ENCODE measurements around the gene EPS15. TPM values are rescaled to one million over a fixed set of nuclear protein-coding genes. Genes with fewer than 3 reads are reported as not detected.

EPS15 gene
- total RNA-seq, 1 experiment from 2014 or later = 26.3 TPM

DNA sequence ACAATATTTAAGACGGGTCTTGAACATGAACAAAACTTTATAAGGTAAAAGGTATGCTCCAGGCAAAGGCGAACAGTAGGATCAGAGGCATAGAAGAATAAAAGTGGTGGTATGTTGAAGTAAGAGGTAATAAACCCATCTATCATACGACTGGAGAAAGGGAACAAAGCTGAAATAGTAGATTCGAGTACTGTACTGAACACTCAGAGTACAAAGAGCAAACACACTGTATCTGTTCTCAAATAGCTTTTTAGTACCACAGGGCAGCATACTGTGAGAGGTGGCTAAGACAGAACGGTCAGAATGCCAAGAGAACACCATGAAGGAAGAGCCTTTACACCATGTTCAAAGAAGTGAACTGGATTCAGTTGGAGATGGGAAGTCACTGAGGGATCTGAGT is 83.2 kb downstream of the EPS15 start:
- intact Hi-C loops (cut with micrococcal nuclease) = no loop called here
- ChIA-PET POLR2A (ENCODE audit: unreplicated experiment) (no interaction called here), CTCF (no interaction called here)
- no peak for TF ChIP-seq EZH2 (IDR thresholded peaks at IDR 0.05; ENCODE audit: low read length, unreplicated experiment)
- no peak for TF ChIP-seq EZH2phosphoT487 (IDR thresholded peaks at IDR 0.05; ENCODE audit: borderline replicate concordance, low read length)
- TF ChIP-seq, protein P1, sequence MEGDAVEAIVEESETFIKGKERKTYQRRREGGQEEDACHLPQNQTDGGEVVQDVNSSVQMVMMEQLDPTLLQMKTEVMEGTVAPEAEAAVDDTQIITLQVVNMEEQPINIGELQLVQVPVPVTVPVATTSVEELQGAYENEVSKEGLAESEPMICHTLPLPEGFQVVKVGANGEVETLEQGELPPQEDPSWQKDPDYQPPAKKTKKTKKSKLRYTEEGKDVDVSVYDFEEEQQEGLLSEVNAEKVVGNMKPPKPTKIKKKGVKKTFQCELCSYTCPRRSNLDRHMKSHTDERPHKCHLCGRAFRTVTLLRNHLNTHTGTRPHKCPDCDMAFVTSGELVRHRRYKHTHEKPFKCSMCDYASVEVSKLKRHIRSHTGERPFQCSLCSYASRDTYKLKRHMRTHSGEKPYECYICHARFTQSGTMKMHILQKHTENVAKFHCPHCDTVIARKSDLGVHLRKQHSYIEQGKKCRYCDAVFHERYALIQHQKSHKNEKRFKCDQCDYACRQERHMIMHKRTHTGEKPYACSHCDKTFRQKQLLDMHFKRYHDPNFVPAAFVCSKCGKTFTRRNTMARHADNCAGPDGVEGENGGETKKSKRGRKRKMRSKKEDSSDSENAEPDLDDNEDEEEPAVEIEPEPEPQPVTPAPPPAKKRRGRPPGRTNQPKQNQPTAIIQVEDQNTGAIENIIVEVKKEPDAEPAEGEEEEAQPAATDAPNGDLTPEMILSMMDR (conservative IDR thresholded peaks at IDR 0.05; ENCODE audit: low read depth, low read length) = no peak
- Histone ChIP-seq H2AFZ (ENCODE audit: low read length) (no peak overlapping the region), H3K27me3 (ENCODE audit: low read length) (no peaks in the 10 kb centered on the region), H3K4me2 (ENCODE audit: low read length) (no peak overlapping the region), H3F3A (ENCODE audit: low read length, unreplicated experiment) (no peaks in the 10 kb centered on the region), H3K9me2 (replicated peaks; ENCODE audit: low read length) (no peaks in the 10 kb centered on the region), H3K4me1 (ENCODE audit: insufficient read depth, low read length) (peaks cover 12% of the 10 kb centered on the region), H3K79me2 (ENCODE audit: low read length) (no peaks in the 10 kb centered on the region), H4K20me1 (ENCODE audit: low read length) (no peaks in the 10 kb centered on the region), H3K27ac (ENCODE audit: low read length) (no peak overlapping the region), H3K9ac (ENCODE audit: low read length) (no peak overlapping the region), H3K36me3 (ENCODE audit: low read depth, low read length) (peaks cover 11% of the 10 kb centered on the region; the same call in 1 of the 2 replicates), H3K4me3 (ENCODE audit: low read length) (no peak overlapping the region), H3K9me3 (ENCODE audit: low read length) (no peaks in the 10 kb centered on the region)
- DNase-seq (no peak), ATAC-seq (no peak)
- no TSS peak for BruUV-seq (replicated peaks)

DNA sequence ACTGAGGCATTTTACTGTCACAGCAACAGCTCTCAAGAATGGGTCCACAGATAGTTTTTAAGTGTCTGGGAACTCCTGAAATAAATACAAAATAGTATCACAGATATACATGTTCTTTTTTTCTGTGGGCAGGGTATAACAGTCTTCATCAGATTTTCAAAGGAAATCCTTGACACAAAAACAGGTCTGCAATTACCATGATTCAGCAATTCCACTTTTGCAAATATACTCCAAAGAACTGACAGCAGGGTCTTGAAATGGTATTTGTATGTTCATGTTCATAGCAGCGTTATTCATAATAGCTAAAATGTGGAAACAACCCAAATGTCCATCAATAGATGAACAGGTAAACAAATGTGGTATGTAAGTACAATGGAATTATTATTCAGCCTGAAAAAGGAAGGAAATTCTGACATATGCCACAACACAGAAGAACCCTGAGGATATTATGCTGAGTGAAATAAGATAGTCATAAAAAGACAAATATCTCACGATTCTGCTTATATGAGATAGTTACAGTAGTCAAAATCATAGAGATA is 85.0 kb downstream of the EPS15 start:
- Histone ChIP-seq H3K9me3 (ENCODE audit: low read length) (no peaks in the 10 kb centered on the region), H3K27ac (ENCODE audit: low read length) (peak overlapping the region; percentile 9; the same call in 1 of the 2 replicates), H3K9me2 (replicated peaks; ENCODE audit: low read length) (no peaks in the 10 kb centered on the region), H3F3A (ENCODE audit: low read length, unreplicated experiment) (no peaks in the 10 kb centered on the region), H3K27me3 (ENCODE audit: low read length) (no peaks in the 10 kb centered on the region), H3K4me3 (ENCODE audit: low read length) (no peak overlapping the region), H2AFZ (ENCODE audit: low read length) (no peak overlapping the region), H4K20me1 (ENCODE audit: low read length) (no peaks in the 10 kb centered on the region), H3K4me1 (ENCODE audit: insufficient read depth, low read length) (peaks cover 12% of the 10 kb centered on the region), H3K36me3 (ENCODE audit: low read depth, low read length) (peaks cover 4% of the 10 kb centered on the region; the same call in 1 of the 2 replicates), H3K9ac (ENCODE audit: low read length) (no peak overlapping the region), H3K79me2 (ENCODE audit: low read length) (no peaks in the 10 kb centered on the region), H3K4me2 (ENCODE audit: low read length) (peak overlapping the region; percentile 24)
- intact Hi-C loops (cut with micrococcal nuclease) = no loop called here
- ATAC-seq (peak; percentile 33), DNase-seq (no peak)
- no TSS peak for BruUV-seq (replicated peaks)
- ChIA-PET POLR2A (ENCODE audit: unreplicated experiment) (interaction anchor here (0.6 to 0.7 kb wide), 2 partner anchors 9 to 371 kb away, joined by 3 read pairs; no protein-coding TSS in a partner anchor), CTCF (no interaction called here)
- TF ChIP-seq EZH2phosphoT487 (IDR thresholded peaks at IDR 0.05; ENCODE audit: borderline replicate concordance, low read length) = no peak
- TF ChIP-seq, protein P1 (conservative IDR thresholded peaks at IDR 0.05; ENCODE audit: low read depth, low read length) = no peak

DNA sequence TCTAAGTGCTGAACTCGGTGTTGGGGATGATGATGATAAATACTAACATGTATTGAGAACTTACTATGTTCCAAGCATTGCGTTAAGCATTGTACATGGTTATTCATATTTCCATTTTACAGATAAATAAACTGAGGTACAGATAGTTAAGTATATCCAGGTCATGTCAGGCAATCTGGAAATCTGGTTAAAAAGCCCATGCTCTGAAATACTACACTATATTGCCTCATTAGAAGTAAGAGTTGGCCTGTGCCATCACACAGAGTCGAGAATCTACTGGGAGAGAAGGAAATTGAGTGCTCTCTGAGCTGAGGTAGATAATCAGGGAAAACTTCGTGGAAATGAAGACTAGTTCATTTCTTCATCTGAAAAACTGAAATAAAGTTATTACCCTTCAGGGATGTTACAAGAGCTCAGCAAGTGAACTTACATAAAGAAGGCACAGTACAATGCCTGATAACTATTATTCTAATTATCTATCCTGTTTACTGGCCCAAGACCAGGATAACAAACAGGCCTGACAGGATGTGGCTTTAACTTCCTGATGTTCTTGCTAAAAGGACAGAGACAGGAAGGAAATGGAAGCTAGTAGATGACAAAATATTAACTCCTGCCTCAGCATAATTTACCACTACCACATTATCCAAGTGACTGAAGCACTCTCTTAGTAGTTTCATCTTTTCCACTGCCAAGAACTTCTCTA is 85.6 kb downstream of the EPS15 start:
- no peak overlapping the region for H3K9ac ChIP-seq (ENCODE audit: low read length)
- ChIA-PET POLR2A (ENCODE audit: unreplicated experiment) (interaction anchor here (0.6 to 0.7 kb wide), 2 partner anchors 8 to 370 kb away, joined by 3 read pairs; no protein-coding TSS in a partner anchor), CTCF (no interaction called here)
- ATAC-seq (peak; percentile 60), DNase-seq (peak; percentile 51)
- H3K79me2 ChIP-seq (ENCODE audit: low read length) = no peaks in the 10 kb centered on the region
- intact Hi-C loops (cut with micrococcal nuclease) = no loop called here
- H3K27ac ChIP-seq (ENCODE audit: low read length) = peak overlapping the region; percentile 9; the same call in 1 of the 2 replicates
- H4K20me1 ChIP-seq (ENCODE audit: low read length) = no peaks in the 10 kb centered on the region
- BruUV-seq (replicated peaks) = no TSS peak
- H3F3A ChIP-seq (ENCODE audit: low read length, unreplicated experiment) = no peaks in the 10 kb centered on the region
- H3K9me3 ChIP-seq (ENCODE audit: low read length) = no peaks in the 10 kb centered on the region
- H2AFZ ChIP-seq (ENCODE audit: low read length) = no peak overlapping the region
- no peak overlapping the region for H3K4me3 ChIP-seq (ENCODE audit: low read length)
- H3K27me3 ChIP-seq (ENCODE audit: low read length) = no peaks in the 10 kb centered on the region
- no peaks in the 10 kb centered on the region for H3K9me2 ChIP-seq (replicated peaks; ENCODE audit: low read length)
- peaks cover 12% of the 10 kb centered on the region for H3K4me1 ChIP-seq (ENCODE audit: insufficient read depth, low read length)
- H3K4me2 ChIP-seq (ENCODE audit: low read length) = peak overlapping the region; percentile 24
- TF ChIP-seq, protein P1 (conservative IDR thresholded peaks at IDR 0.05; ENCODE audit: low read depth, low read length) = no peak
- TF ChIP-seq EZH2phosphoT487 (IDR thresholded peaks at IDR 0.05; ENCODE audit: borderline replicate concordance, low read length) = no peak
- no peak for TF ChIP-seq EZH2 (IDR thresholded peaks at IDR 0.05; ENCODE audit: low read length, unreplicated experiment)
- peaks cover 8% of the 10 kb centered on the region; the same call in 1 of the 2 replicates for H3K36me3 ChIP-seq (ENCODE audit: low read depth, low read length)
